Gastrocnemius medialis (tissue), 4 donors: ENCODE results near the gene KIAA1217. TPM values are rescaled to one million over a fixed set of nuclear protein-coding genes. Genes with fewer than 3 reads are reported as not detected.

Source experiments
- ATAC-seq, 2 donors: fragments of 150-250 bp; one replicate each; pipeline ENCODE4 v1.9.1; 2016
- DNase-seq, 2 donors: peaks; one replicate each; pipeline ENCODE4 v3.0.0-alpha.2; 2019
- H3K27ac ChIP-seq, 4 donors: fragments of 200-600 bp; sonication (generic); 1 replicate in 1 of 4; 2 replicates in 3 of 4; pipeline ENCODE4 v1.5.1; 2016 to 2018; ENCODE audit warnings: mild to moderate bottlenecking in 2 of 4, moderate library complexity in 1 of 4
- H3K27me3 ChIP-seq, 3 donors: fragments of 200-600 bp; sonication (generic) in 2 of 3; 1 replicate in 1 of 3; 2 replicates in 2 of 3; pipeline versions ENCODE4 v1.5.1 to v1.6.0; 2016 to 2019; ENCODE audit warnings: mild to moderate bottlenecking in 1 of 3, moderate library complexity in 1 of 3
- H3K36me3 ChIP-seq, 2 donors: fragments of 200-600 bp; sonication (generic) in 1 of 2; one replicate each; pipeline ENCODE4 v1.5.1; 2017 to 2018
- H3K4me1 ChIP-seq, 2 donors: fragments of 200-600 bp; sonication (generic) in 1 of 2; one replicate each; pipeline ENCODE4 v1.5.1; 2016 to 2017; ENCODE audit warnings: mild to moderate bottlenecking in 2 of 2
- H3K4me3 ChIP-seq, 4 donors: fragments of 200-600 bp; sonication (generic) in 3 of 4; 1 replicate in 1 of 4; 2 replicates in 3 of 4; pipeline ENCODE4 v1.5.1; 2016 to 2019; ENCODE audit warnings: mild to moderate bottlenecking in 2 of 4
- H3K9me3 ChIP-seq, 3 donors: fragments of 200-600 bp; sonication (generic) in 2 of 3; 1 replicate in 1 of 3; 2 replicates in 2 of 3; pipeline ENCODE4 v1.5.1; 2016 to 2019
- CTCF ChIP-seq, 5 experiments: fragments of 450-650 bp in 3 of 5; fragments of 200-600 bp in 2 of 5; sonication (generic) in 2 of 5; IDR thresholded peaks in 4 of 5; conservative IDR thresholded peaks in 1 of 5; 1 replicate in 4 of 5; 2 replicates in 1 of 5; pipeline ENCODE4 v1.5.1; 2016 to 2019; ENCODE audit warnings: antibody characterized with exemption in 5 of 5, mild to moderate bottlenecking in 3 of 5, moderate library complexity in 3 of 5
- POLR2A ChIP-seq, 2 donors: fragments of 450-650 bp; IDR thresholded peaks; one replicate each; pipeline ENCODE4 v1.6.1; 2017; ENCODE audit warnings: antibody characterized with exemption in 2 of 2, mild to moderate bottlenecking in 2 of 2, moderate library complexity in 2 of 2
- in situ Hi-C, 4 donors: fragments of 200-750 bp; cut with MboI; loops; one replicate each; pipeline versions ENCODE4 v1.15.0 to v1.8.0; 2017; ENCODE audit warnings: low sequenced_read_pairs in 4 of 4
- intact Hi-C: fragments of 100-400 bp; cut with DNase I; formaldehyde crosslinking; loops from one replicate; pipeline ENCODE4 v1.15.1; 2023; ENCODE audit warnings: low total_unique reads
- total RNA-seq, 4 donors: library from RNA; depleted of rRNA; stranded (reverse); fragments of >200 nt; gene quantifications; one replicate each; pipeline versions ENCODE4 v1.1.0 to v1.2.3, GENCODE V29; 2016

KIAA1217 gene
- total RNA-seq, 4 donors from 2014 or later = 152 to 266 (median 155) TPM

- Histone ChIP-seq H3K4me3 (no peak overlapping the region), H3K36me3 (no peaks in the 10 kb centered on the region), H3K27me3 (no peaks in the 10 kb centered on the region), H3K27ac (no peak overlapping the region), H3K4me1 (no peaks in the 10 kb centered on the region), H3K9me3 (peaks cover 0 to 4% (median 0%) of the 10 kb centered on the region in 3 donors)
- TF ChIP-seq POLR2A (IDR thresholded peaks at IDR 0.05) (no peak), CTCF (IDR thresholded peaks at IDR 0.05 in 4 of 5, conservative IDR thresholded peaks at IDR 0.05 in 1 of 5) (no peak)
- in situ Hi-C loops = no loop called here
- DNase-seq (no peak), ATAC-seq (no peak)
- intact Hi-C loops = no loop called here
These were observed 32.3 kb upstream of the KIAA1217 start for GRCh38 chr10:24176658-24177057.

DNA sequence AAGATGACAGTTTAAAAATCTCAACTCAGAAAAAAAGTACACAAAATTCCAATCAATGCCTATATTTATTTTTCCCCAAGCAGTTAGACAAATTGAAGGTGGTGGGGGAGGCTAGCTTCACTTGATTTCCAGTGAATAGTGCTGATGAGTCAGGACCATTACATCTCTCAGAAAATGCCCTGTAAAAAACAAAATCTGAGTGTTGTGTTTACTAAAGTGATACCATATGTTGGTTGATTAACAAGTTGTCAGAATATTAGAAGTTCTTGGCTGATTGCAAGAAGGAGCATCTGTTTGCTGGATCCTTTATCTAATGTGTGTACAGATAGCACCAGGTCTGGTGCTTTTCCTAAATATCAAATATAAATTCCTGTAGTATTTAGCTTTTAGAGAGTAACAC is 31.3 kb upstream of the KIAA1217 start:
- no peaks in the 10 kb centered on the region for H3K36me3 ChIP-seq
- H3K27me3 ChIP-seq = no peaks in the 10 kb centered on the region
- intact Hi-C loops = no loop called here
- DNase-seq (no peak), ATAC-seq (no peak)
- H3K4me3 ChIP-seq = no peak overlapping the region
- H3K27ac ChIP-seq = no peak overlapping the region
- peaks cover 0 to 4% (median 0%) of the 10 kb centered on the region in 3 donors for H3K9me3 ChIP-seq
- no peak for TF ChIP-seq CTCF (IDR thresholded peaks at IDR 0.05 in 4 of 5, conservative IDR thresholded peaks at IDR 0.05 in 1 of 5)
- TF ChIP-seq POLR2A (IDR thresholded peaks at IDR 0.05) = no peak
- no peaks in the 10 kb centered on the region for H3K4me1 ChIP-seq
- in situ Hi-C loops = no loop called here

DNA sequence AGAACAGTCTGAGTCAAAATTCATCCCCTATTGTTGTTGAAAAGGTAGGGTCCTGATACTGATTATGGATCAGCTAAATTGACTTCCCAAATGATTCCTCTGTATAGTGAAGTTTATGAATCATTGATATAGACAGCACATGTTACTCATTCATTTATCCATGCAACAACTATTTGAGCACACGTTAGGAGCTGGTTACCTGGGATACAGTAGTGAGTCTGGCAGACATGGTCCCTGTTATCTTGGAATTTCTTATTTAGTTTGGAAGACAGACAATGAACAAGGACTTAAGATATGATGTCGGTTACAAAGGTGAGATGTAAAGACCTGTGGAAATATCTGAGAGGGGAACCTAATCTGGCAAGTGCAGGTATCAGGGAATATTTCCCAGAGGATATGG is 28.0 kb upstream of the KIAA1217 start:
- Histone ChIP-seq H3K9me3 (peaks cover 0 to 4% (median 0%) of the 10 kb centered on the region in 3 donors), H3K27ac (no peak overlapping the region), H3K4me3 (no peak overlapping the region), H3K27me3 (no peaks in the 10 kb centered on the region), H3K4me1 (peaks cover 10 to 15% of the 10 kb centered on the region in 2 donors), H3K36me3 (no peaks in the 10 kb centered on the region)
- intact Hi-C loops (no loop called here), in situ Hi-C loops (no loop called here)
- TF ChIP-seq CTCF (IDR thresholded peaks at IDR 0.05 in 4 of 5, conservative IDR thresholded peaks at IDR 0.05 in 1 of 5) (no peak), POLR2A (IDR thresholded peaks at IDR 0.05) (no peak)
- ATAC-seq (no peak), DNase-seq (no peak)

DNA sequence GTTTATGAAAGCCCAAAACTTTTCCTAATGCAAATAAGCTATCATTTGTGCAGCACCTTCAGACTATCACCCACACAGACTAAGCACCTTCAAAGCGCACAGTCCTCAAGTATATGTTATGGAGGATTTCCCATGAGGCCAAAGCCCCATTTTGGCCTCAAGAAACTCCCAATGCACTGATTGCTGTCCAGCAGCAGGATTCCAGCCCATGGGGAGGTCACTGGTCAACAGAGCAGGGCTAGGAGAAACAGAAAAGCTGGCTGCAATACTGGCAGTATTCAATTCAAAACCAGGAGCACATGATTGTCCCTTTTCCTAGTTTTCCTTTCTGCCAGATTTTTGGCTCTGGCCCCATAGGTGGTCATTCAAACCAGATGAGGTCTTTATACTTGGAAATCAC is 24.5 kb upstream of the KIAA1217 start:
- TF ChIP-seq CTCF (IDR thresholded peaks at IDR 0.05 in 4 of 5, conservative IDR thresholded peaks at IDR 0.05 in 1 of 5) (no peak), POLR2A (IDR thresholded peaks at IDR 0.05) (no peak)
- ATAC-seq = no peak
- H3K9me3 ChIP-seq = peaks cover 0 to 3% (median 0%) of the 10 kb centered on the region in 3 donors
- intact Hi-C loops = no loop called here
- H3K27me3 ChIP-seq = no peaks in the 10 kb centered on the region
- no peaks in the 10 kb centered on the region for H3K36me3 ChIP-seq
- in situ Hi-C loops = no loop called here
- H3K4me1 ChIP-seq = peaks cover 10 to 15% of the 10 kb centered on the region in 2 donors
- no peak overlapping the region for H3K4me3 ChIP-seq
- no peak overlapping the region for H3K27ac ChIP-seq
- no peak for DNase-seq

GRCh38 chr10:24193330-24193729 is 15.6 kb upstream of the KIAA1217 start:
- DNase-seq (no peak), ATAC-seq (no peak)
- H3K4me1 ChIP-seq = peaks cover 10 to 19% of the 10 kb centered on the region in 2 donors
- no peak overlapping the region for H3K27ac ChIP-seq
- no peaks in the 10 kb centered on the region for H3K27me3 ChIP-seq
- no peaks in the 10 kb centered on the region for H3K36me3 ChIP-seq
- TF ChIP-seq POLR2A (IDR thresholded peaks at IDR 0.05) (no peak), CTCF (IDR thresholded peaks at IDR 0.05 in 4 of 5, conservative IDR thresholded peaks at IDR 0.05 in 1 of 5) (no peak)
- in situ Hi-C loops (loop anchor here (5.0 kb wide), 2 partner anchors 196 to 201 kb away; no protein-coding TSS in a partner anchor), intact Hi-C loops (no loop called here)
- H3K4me3 ChIP-seq = no peak overlapping the region
- no peaks in the 10 kb centered on the region for H3K9me3 ChIP-seq
